Germinal center (tissue), 1 donor: Measurements from ENCODE around the gene CCDC137.
"Not testable (repeated sequence)": the region's sequence is repeated elsewhere in the genome, so short reads cannot be mapped to it uniquely, and the experiment has no call there.

Experiments
- DNase-seq: peaks from one replicate; pipeline ENCODE4 v3.0.0; 2012; ENCODE audit warnings: mixed read lengths, low spot score

Gene CCDC137, protein sequence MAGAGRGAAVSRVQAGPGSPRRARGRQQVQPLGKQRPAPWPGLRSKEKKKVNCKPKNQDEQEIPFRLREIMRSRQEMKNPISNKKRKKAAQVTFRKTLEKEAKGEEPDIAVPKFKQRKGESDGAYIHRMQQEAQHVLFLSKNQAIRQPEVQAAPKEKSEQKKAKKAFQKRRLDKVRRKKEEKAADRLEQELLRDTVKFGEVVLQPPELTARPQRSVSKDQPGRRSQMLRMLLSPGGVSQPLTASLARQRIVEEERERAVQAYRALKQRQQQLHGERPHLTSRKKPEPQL

DNA sequence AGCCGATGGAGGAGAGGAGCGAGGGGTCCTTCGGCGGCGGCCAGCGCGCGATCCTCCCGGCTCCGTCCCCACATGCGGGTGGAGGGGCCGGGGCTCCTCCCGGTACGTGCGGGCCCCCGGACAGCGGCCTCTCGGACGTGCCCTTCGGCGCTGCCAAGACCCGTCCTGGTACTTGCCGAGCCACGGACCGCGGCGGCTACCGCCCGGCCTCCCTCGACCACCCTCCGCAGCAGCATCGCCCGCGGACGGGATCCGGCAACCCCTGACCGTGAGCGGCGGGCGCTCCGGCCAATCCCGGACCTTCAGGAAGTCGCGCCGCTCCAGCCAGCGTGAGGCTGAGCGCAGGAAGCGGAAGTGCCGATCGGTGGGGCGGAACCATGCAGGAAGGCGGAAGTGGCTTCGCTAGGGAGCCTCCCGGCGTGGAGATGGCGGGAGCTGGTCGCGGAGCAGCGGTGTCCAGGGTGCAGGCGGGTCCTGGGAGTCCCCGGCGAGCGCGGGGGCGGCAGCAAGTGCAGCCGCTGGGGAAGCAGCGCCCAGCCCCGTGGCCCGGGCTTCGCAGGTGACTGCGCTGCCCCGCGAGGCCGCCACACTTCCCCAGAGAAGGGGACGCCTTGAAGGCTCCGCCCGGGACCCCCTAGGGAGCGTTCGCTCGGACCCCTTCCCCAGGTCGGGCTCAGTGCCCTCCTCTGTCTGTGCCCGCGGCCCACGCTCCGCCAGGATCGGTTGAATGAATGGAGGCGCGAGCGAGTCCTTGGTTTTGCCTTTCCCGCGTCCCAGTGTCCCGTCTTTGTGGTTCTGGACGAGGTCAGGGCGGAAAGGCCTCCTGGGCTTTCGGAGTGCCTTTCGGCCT lies at the start of gene CCDC137, which contains the start of gene OXLD1:
CCDC137 (plus strand) TSS at position 396 of the 850 bp plus-strand sequence; CDS start at position 426, 30 bp downstream.
OXLD1 (minus strand) TSS at position 264 of the 850 bp plus-strand sequence; CDS start at position 236, 28 bp downstream.
- DNase-seq = peak; percentile 95

DNA sequence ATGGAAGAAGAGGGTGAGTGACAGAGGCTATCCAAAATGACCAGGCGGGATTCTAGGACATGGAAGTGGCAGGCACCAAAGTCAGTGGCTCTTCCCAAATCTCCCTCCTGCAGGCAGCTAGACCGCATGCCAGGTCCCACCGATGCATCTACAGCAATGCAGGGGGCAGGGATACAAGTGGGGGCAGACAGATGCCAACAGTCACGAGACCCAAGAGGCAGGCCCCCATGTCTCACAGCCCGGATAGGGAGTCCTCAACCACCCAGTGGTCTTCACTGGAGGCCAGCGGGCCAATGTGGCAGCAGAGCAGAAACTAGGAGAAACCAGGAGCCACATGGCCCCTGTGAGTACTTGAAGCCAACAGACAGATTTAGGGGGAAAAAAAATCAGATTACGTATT lies 49.7 kb upstream of the CCDC137 start:
- DNase-seq = no peak

DNA sequence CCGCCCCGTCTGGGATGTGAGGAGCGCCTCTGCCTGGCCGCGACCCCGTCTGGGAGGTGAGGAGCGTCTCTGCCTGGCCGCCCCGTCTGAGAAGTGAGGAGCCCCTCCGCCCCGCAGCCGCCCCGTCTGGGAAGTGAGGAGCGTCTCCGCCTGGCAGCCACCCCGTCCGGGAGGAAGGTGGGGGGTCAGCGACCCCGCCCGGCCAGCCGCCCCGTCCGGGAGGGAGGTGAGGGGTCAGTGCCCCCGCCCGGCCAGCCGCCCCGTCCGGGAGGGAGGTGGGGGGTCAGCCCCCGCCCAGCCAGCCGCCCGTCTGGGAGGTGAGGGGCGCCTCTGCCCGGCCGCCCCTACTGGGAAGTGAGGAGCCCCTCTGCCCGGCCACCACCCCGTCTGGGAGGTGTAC lies 48.2 kb upstream of the CCDC137 start:
- DNase-seq = not testable (repeated sequence)

DNA sequence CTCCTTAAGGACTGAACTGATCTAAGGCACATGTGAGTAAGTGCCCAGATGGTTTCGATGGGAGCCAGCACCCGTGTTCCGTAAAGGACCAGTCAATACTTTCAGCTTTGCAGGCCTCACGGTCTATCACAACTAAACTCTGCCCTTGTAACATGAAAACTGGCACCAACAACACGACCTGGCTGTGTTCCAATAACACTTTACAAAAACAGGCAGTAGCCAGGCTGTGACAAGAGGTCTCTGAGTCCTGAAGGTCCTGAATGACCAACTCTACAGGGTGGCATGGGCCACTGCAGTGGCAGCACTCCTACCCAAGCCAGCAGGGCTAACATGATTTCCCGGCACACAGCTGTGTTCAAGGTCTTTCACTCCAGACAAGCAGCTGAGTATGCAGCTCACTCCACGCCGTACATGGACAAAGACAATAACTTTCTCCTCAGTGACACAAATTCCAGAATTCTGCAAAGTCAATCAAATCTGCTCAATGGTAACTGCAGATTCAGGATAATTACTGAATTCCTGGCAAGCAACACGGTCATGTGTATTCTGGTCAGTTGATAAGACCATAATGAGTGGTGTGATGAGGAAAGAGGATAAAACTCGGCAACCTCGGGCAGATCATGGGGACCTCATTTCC lies 44.9 kb upstream of the CCDC137 start:
- no peak for DNase-seq

DNA sequence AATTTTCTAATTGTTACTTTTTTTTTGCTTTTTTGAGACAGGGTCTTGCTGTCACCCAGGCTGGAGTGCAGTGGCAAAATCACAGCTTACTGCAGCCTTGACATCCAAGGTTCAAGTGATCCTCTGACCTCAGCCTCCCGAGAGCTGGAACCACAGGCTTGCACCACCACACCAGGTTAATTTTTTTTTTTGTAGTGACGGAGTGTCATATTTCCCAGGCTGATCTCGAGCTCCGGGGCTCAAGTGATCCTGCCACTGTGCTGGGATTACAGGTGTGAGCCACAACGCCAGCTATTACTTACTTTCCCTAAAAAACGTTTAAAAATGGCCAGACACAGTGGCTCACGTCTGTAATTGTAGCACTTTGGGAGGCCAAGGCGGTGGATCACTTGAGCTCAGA lies 36.3 kb upstream of the CCDC137 start:
- DNase-seq = no peak

DNA sequence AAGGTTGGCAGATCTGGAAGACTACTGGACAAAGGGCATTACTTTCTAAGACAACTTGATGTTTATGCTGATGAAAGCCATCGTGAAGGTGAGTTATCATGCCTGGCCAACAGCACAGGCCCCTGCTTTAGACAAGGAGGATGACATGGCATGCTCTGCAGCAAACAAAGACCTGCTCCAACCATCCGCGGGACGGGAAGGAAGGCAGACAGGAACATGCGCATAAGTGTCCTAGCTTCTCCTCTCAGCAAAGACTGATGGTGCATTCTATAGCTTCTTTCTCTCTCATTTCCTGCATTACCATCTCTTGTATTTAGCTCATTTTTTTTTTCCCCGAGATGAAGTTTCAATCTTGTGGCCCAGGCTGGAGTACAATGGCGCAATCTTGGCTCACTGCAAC lies 35.1 kb upstream of the CCDC137 start:
- no peak for DNase-seq

DNA sequence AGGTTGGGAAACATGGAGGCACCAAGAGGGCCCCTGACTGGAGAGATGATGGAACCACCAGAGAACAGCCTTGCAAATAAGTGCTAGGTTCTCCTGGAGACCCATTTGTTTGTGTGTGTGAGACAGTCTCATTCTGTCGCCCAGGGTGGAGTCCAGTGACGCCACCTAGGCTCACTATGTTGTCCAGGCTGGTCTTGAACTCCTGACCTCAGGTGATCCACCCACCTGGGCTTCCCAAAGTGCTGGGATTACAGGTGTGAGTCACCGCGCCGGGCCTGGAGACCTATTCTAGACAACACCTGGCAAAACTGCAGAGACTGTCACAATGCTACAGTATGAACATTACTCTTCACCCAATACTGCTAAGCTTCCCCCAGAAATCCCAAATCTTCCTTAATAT lies 31.1 kb upstream of the CCDC137 start:
- DNase-seq = no peak

DNA sequence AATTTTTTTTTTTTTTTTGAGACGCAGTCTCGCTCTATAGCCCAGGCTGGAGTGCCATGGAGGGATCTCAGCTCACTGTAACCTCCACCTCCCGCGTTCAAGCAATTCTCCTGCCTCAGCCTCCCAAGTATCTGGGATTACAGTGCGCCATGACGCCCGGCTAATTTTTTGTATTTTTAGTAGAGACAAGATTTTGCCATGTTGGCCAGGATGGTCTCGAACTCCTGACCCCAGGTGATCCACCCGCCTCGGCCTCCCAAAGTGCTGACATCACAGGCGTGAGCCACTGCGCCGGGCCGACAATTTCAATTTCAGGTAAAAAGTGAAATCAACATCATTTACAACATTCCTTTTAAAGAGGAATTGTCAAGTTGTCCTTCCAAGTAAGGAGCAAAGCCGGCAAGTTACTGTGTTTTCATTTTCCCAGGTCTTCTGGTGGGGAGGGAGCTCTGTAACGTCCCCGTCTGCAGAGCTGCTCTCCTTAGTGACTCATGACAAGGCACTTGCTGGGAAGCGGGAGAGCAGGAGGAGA lies 30.5 kb upstream of the CCDC137 start:
- DNase-seq = no peak

DNA sequence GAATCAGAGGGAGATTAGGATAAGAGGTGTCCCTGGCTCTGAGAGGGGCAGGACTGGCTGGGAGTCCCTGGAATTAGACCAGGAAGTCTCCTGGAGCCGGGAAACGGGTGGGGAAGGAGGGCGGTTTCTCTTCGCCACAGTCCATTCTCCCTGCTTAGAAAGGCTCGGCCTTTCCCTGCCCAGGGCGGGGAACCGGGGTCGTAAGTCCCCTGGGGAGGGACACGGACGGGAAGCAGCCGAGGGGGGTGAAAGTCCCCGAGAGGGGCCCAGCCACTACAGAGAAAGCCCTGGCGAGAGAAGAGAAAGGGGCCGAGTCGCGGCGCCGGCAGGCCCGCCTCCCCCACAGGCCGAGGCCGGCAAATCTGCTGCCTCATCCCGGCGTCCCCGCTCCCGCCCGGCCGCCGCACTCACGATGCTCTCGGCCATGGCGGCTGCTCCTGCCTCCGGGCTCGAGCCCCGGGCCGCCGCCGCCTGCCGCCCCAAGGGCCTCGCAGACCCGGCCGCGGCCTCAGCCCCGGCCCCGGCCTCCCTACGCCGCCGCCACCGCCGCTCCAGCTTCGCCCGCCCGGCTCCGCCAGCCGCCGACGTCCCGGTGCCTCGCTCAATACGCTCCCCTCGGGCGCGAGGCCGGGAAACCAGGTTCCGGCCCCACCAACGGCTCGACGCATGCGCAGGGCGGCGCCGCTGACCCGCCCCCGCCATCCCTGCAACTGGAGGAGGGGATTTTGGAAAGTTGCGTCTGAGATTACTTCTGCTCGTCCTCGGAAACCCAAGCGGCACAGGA lies 29.8 kb upstream of the CCDC137 start, which contains the start of the genes NPLOC4 and TSPAN10:
NPLOC4 (minus strand) TSS at position 608 of the 784 bp plus-strand sequence; CDS start at position 426, 182 bp downstream.
TSPAN10 (plus strand) TSS at position 692 of the 784 bp plus-strand sequence. CDS start 5,217 bp downstream, outside the sequence.
- DNase-seq = peak; percentile 92

DNA sequence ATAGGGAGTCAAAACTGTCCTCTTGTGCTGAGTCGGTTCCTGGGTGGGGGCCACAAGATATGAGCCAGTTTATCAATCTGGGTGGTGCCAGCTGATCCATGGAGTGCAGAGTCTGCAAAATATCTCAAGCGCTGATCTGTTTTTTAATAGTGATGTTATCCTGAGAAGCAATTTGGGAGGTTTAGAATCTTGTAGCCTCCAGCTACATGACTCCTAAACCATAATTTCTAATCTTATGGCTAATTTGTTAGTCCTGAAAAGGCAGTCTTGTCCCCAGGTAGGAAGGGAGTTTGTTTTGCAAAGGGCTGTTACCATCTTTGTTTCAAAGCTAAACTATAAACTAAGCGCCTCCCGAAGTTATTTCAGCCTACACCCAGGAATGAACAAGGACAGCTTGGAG lies 27.9 kb upstream of the CCDC137 start:
- DNase-seq = no peak

DNA sequence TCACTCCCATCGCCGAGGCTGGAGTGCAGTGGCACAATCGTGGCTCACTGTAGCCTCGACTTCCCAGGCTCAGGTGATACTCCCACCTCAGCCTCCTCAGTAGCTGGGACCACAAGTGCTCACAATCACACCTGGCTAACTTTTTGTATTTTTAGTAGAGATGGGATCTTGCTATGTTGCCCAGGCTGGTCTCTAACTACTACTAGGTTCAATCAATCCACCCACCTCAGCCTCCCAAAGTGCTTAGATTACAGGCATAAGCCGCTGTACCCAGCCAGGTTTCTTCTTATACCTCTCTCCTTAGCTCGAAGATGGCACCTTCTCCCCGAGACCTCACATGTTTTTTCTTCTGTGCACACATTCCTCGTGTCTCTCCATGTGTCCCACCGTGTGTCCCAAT lies 26.5 kb upstream of the CCDC137 start:
- DNase-seq = no peak

DNA sequence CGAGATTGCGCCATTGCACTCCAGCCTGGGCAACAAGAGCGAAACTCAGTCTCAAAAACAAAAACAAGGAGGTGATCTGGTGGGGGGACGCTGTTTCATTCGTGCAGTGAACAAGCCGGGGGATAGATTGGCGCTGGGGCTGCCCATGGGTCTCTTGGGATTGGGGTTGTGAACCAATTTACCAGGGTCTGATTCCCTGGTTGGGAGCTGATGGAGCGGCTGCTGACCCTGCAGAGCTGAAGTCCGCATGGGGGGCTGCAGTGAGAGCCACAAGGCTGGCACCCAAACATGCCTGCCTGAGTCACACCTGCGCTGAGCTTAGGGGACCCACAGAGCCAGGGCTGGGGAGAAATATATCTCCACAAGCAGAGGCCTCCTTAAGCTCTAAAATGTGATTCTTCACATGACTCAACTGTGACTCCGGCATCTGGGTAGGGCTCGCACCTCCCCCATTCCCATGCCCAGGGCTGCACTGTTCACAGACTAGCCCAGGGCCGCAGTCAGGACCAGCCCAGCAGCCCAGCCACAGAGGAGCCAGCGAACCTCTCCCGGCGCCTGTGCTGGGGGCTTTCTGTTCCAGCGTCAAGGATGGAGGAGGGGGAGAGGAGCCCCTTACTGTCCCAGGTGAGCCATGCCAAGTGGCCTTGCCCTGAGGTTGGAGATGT lies 24.6 kb upstream of the CCDC137 start:
- no peak for DNase-seq

DNA sequence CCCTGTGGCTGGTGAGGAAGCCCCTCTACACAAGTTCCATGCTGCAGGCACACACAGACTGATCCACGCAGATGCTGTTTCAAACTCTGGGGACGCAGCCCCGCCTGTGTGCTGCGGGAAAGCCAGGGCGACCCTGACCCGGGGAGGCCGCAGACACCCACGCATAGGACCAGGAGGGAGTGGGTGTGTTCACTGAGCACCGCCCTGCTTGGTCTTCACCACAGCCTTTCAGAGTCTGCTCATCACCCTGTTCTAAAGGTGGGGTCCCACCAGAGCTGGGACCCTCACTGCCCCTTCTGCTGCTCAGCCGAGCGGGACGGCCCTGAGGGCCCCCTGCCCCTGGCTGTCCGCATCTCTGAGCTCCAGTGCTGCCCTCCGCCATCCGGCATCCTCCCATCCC lies 22.0 kb upstream of the CCDC137 start:
- no peak for DNase-seq

DNA sequence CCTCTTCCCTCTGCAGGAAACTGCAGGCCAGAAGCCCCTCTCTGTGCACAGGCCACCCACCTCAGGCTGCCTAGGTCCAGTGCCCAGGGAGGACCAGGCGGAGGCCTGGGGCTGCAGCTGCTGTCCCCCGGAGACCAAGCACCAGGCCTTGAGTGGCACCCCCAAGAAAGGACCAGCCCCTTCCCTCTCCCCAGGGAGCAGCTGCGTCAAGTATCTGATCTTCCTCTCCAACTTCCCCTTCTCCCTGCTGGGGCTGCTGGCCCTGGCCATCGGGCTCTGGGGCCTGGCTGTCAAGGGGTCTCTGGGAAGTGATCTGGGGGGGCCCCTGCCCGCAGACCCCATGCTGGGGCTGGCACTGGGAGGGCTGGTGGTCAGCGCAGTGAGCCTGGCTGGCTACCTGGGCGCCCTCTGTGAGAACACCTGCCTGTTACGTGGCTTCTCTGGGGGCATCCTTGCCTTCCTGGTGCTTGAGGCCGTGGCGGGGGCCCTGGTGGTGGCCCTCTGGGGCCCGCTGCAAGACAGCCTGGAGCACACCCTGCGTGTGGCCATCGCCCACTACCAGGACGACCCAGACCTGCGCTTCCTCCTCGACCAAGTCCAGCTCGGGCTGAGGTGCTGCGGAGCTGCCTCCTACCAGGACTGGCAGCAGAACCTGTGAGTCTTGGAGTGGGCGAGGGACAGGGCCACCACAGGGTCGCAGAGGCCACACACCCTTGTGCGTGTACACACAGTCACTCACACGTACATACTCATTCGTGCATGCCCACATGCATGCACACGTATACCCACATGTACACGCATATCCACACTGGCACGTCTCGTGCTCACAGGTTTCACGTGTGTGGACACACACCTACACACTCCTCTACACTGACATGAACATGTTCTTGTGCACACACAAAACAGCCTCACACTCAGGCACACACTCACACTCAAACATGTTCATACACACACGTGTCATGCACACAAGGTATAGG lies 21.3 kb upstream of the CCDC137 start:
- no peak for DNase-seq

DNA sequence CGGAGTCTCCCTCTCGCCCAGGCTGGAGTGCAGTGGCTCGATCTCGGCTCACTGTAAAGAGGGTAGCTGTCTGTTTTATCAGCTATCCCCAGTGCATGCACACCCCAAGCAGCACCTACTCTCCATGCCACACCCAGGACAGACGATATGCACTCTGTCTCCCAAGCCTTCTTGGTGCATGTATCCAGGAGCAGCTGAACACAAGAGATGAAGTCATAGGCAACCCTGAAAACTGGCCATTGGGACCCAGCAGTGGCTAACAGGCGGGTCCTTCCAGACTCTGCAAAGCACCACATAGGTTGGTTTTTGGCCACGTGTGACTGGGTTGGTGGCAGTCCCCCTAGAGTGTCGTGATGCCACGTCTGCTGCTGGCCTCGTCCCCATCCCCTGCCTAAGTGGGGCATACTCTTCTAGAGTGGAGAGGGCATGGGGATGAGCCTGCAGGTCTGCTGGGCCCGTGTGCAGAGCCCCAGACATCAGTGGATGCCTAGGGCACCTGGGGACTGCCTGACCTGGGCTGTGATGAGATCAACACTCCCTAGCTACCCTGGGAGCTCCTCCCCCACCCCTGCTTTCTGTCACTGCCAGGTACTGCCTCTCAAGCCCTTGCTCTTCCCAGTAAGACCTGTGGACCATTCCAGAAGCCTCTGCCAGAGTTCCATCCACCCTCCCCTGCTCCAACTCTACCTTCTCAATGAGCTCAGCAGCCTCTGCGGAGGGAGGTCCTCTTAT lies 19.5 kb upstream of the CCDC137 start:
- DNase-seq = no peak

DNA sequence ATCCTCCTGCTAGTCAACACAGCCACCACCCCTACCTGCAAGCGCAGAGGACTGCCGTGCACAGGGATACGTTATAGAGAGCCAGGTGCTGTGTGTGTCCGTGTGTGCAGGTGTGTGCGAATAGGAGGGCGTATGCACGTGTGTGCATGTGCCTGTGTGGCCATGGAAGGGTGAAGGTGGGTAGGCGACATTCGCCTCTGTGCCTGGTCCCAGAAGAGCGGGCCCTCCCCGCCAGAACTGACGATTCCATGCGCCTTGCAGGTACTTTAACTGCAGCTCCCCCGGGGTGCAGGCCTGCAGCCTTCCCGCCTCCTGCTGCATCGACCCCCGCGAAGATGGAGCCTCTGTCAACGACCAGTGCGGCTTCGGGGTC lies 18.9 kb upstream of the CCDC137 start:
- no peak for DNase-seq

DNA sequence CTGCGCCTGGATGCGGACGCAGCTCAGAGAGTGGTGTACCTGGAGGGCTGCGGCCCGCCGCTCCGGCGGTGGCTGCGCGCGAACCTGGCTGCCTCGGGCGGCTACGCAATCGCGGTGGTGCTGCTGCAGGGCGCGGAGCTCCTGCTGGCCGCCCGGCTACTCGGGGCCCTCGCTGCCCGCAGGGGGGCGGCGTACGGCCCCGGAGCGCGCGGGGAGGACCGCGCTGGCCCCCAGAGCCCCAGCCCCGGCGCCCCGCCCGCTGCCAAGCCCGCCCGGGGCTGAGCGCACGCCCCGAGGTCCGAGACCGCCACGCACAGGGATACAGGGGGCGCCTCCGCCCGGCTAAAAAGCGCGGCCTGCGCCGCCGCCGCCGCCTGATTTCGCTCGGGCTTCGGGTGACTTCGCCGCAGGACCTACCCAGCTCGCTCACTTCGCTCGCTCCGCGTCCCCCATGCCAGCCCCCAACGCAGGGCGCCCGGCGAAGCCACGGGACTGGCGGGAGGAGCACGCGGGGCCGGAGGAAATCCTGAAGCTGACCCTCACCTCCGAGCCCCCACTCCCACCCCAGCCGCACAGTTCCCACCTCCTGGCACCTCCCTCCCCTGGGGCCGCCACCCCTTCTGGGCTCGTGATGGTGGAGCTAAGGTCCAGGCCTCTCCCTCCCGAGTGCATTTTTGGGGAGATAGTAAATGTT lies 18.4 kb upstream of the CCDC137 start:
- DNase-seq = no peak

DNA sequence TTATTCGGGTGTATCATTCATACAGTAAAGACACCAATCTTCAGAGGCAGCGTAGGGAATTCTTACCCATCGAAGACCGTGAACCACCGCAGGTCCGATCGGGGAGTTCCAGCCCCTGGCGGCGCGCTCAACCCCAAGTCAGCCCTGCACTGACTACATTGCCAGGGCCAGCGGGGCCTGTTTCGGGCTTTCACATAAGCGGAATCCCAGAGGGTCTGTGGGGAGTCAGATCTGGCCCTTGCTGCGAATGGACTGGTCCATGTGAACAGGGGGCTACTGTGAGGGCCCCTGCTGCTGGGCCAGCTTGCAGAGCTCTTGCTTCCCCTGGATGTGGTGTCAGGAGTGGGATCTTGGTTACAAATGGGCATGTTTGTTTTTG lies 17.8 kb upstream of the CCDC137 start:
- no peak for DNase-seq
